Fibroblast of gingiva (primary cell): ENCODE data around the gene FCHSD2.
"Not testable (repeated sequence)": the region's sequence is repeated elsewhere in the genome, so short reads cannot be mapped to it uniquely, and the experiment has no call there.

Experiments used
- DNase-seq: peaks from one replicate; pipeline ENCODE4 v3.0.0-alpha.2; 2011; ENCODE audit warnings: low read depth

Gene FCHSD2

GRCh38 chr11:72793425-72794367 is 348.4 kb downstream of the FCHSD2 start, which contains the start of gene STARD10:
Gene STARD10 (minus strand): TSS chr11:72794047. CDS start chr11:72781181, 12,866 bp downstream.
- peak; percentile 91 for DNase-seq

- DNase-seq, result no peak
Measured at GRCh38 chr11:72793076-72793424, 349.1 kb downstream of the FCHSD2 start.

GRCh38 chr11:72792437-72793021 is 349.6 kb downstream of the FCHSD2 start:
- DNase-seq, result no peak

- not testable (repeated sequence) for DNase-seq
Measured at GRCh38 chr11:72791228-72791627, 350.9 kb downstream of the FCHSD2 start.

GRCh38 chr11:72789493-72790131 is 352.5 kb downstream of the FCHSD2 start:
- no peak for DNase-seq

- no peak for DNase-seq
Measured at GRCh38 chr11:72788241-72788640, 353.9 kb downstream of the FCHSD2 start.

GRCh38 chr11:72787216-72788104 is 354.7 kb downstream of the FCHSD2 start:
- no peak for DNase-seq
